ENCODE results near the gene RTP5.

Gene RTP5

GRCh38 chr2:241887806-241888522 lies 18.4 kb downstream of the RTP5 start:
- no peak for DNase-seq

- no peak for DNase-seq
Measured at GRCh38 chr2:241888641-241889040, 19.1 kb downstream of the RTP5 start.

DNA sequence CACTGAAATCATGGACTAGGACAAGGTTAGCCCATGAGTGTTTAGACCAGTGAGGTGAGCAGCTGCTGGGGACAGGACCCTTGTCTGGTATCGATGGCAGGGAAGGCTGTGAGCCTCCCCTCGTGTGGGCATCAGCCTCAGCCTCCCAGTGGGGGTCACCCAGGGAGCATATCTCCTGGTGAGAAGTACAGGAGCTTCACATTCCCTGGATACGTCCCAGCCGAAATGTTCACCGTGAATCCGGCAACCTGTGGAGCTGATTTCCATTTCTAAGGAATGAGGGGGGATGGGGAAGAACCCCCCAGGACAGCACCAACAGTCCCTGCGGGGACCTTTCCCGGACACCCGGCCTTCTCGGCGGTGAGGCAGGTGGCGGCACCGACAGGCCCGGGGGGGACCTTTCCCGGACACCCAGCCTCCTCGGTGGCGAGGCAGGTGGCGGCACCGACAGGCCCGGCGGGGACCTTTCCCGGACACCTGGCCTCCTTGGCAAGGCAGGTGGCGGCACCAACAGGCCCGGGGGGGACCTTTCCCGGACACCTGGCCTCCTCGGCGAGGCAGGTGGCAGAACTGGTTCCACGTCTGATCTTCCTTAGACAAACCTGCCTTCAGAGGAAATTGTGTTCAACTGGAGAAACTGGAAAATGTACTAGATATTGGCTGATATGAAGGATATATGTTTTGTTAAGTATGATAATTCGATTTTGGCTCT lies 21.2 kb downstream of the RTP5 start:
- DNase-seq = no peak

- DNase-seq = no peak
Measured at GRCh38 chr2:241891315-241891987, 21.9 kb downstream of the RTP5 start.

- DNase-seq = no peak
Measured at GRCh38 chr2:241891988-241892298, 22.4 kb downstream of the RTP5 start.

- DNase-seq = no peak
Measured at GRCh38 chr2:241892299-241893137, 23.0 kb downstream of the RTP5 start.

- no peak for DNase-seq
Measured at GRCh38 chr2:241893265-241893664, 23.7 kb downstream of the RTP5 start.

DNA sequence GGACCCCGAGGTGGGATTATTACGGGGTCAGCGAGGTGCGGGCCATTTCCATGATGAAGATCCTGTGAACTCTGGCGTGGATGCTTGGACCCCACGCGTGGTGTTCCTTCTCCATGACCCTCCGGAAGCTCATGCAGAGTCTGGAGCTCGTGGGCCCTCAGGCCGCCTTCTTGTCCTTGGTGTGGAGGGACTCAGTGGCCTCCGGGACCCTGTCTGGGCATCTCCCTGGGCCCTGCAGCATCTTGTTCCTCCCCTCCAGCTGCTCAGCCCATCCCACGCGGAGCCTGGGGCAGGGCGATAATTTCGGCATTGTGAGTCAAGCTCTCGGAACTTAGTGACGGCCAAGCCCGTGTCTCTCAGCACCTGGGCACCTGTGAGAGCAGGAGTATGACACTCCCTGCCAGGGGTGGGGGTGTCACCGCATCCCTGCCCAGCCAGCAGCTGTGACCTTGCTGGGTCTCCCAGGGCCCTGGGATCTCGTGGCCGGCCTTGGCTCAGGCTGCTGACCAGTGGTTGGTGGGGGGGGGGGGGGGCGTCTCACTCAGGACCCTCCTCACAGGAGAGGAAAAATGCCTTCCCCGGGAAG lies 24.6 kb downstream of the RTP5 start:
- DNase-seq = no peak

GRCh38 chr2:241894681-241895426 lies 25.3 kb downstream of the RTP5 start:
- peak in 1 of 2 experiments; percentile 11 for DNase-seq

- no peak for DNase-seq
Measured at GRCh38 chr2:241895427-241895711, 25.8 kb downstream of the RTP5 start.

GRCh38 chr2:241895712-241896641 lies 26.4 kb downstream of the RTP5 start:
- DNase-seq = peak; percentile 13 to 19

- peak; percentile 8 to 13 for DNase-seq
Measured at GRCh38 chr2:241896746-241897201, 27.2 kb downstream of the RTP5 start.

GRCh38 chr2:241897231-241897916 lies 27.8 kb downstream of the RTP5 start:
- peak; percentile 1 to 8 for DNase-seq

GRCh38 chr2:241898463-241899270 lies 29.1 kb downstream of the RTP5 start:
- peak in 1 of 2 experiments; percentile 7 for DNase-seq

DNA sequence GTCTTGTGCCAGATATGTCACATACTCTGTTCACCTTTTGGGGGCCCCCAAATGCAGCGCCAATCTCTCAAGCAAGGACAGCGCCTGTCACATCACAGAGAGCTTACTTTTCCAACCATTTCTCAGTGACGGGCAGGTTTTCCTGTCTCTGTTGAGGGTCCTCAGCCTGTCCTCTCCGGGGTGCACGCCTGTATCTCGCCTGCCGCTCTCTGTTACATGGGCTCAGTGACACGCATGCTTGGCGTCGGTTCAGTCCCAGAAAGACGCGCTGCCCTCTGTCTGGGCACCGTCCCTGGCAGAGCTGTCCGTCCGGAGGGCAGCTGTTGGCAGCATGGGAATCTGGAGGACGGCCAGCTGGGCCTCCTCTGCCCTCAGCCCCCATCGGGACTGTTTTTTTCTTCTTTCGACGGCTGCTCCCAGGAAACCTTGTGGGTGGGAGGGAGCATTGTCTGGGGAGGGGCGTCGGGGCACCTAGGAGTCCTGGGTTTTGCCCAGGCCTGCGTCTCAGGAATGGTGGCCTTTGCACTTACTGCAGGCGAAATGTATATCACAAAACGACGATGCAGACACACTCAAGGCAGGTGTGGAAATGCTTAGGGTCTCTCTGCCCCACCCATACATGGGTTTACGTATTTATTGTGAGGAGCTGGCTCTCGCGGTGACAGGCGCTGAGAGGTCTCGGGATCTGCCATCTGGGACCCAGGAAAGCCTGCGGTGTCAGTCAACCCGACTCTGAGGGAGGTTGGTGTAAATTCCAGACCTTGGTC lies 30.9 kb downstream of the RTP5 start:
- DNase-seq = peak in 1 of 2 experiments; percentile 7

DNA sequence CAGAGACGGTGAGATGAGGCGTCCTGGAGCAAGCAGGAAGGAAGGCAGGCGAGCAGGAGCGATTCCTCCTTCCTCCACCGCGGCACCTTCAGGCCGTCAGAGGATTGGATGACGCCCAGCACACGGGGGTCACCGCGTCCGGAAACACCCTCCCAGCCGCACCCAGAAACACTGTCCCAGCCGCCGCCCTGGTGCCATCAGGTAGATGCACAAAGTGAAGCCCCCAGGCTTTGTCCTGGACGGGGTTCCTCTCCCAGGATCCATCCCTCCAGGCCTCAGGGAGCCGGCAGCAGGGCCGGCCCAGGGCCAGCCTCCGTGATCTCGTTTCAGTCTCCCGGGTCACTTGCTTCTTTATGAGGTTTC lies 31.5 kb downstream of the RTP5 start:
- DNase-seq = peak in 1 of 2 experiments; percentile 9

GRCh38 chr2:241901500-241902351 lies 32.2 kb downstream of the RTP5 start:
- DNase-seq = peak in 1 of 2 experiments; percentile 13

Data from activated T-cell treated with anti-CD3 and anti-CD28 coated beads, Interleukin-2, amount 50 U/mL, for 48 hours (primary cell).